Fibroblast of lung (primary cell): ENCODE results near the gene PEX11G. TPM values are rescaled to one million over a fixed set of nuclear protein-coding genes. Genes with fewer than 3 reads are reported as not detected.

ENCODE experiments used
- DNase-seq, 2 donors: peaks; one replicate each; pipeline versions ENCODE4 v3.0.0 to v3.0.0-alpha.2; 2010; ENCODE audit warnings: low read depth in 2 of 2
- H2AFZ ChIP-seq: 2 replicates; pipeline ENCODE4 v1.5.1; 2012; ENCODE audit warnings: low read length, control low read depth, inconsistent platforms
- H3K27ac ChIP-seq: 2 replicates; pipeline ENCODE4 v1.5.1; 2011; ENCODE audit warnings: low read length, control low read depth; ENCODE audit not compliant: insufficient read depth
- H3K27me3 ChIP-seq: 2 replicates; pipeline ENCODE4 v1.5.1; 2011; ENCODE audit warnings: mild to moderate bottlenecking, low read length; ENCODE audit not compliant: control insufficient read depth, insufficient read depth
- H3K36me3 ChIP-seq: 2 replicates; pipeline ENCODE4 v1.5.1; 2011; ENCODE audit warnings: low read length; ENCODE audit not compliant: control insufficient read depth, insufficient read depth
- H3K4me1 ChIP-seq: 2 replicates; pipeline ENCODE4 v1.5.1; 2011; ENCODE audit warnings: low read length; ENCODE audit not compliant: control insufficient read depth, insufficient read depth; ENCODE audit errors: extremely low read depth
- H3K4me2 ChIP-seq: 2 replicates; pipeline ENCODE4 v1.5.1; 2011; ENCODE audit warnings: low read length, control low read depth; ENCODE audit not compliant: insufficient read depth; ENCODE audit errors: extremely low read depth
- H3K4me3 ChIP-seq, 4 experiments: fragments of 200-600 bp in 1 of 4; sonication (generic) in 1 of 4; replicated peaks in 1 of 4; 2 replicates each; pipeline ENCODE4 v1.5.1; 2011 to 2016; ENCODE audit warnings: low read length in 4 of 4, low read depth in 3 of 4, mild to moderate bottlenecking in 3 of 4, control low read depth in 2 of 4, inconsistent platforms in 1 of 4, mixed read lengths in 1 of 4; ENCODE audit not compliant: insufficient read depth in 1 of 4; ENCODE audit errors: control extremely low read depth in 1 of 4
- H3K79me2 ChIP-seq: 2 replicates; pipeline ENCODE4 v1.5.1; 2012; ENCODE audit warnings: mild to moderate bottlenecking, low read length, inconsistent platforms; ENCODE audit not compliant: control insufficient read depth, insufficient read depth
- H3K9ac ChIP-seq: 2 replicates; pipeline ENCODE4 v1.5.1; 2011; ENCODE audit warnings: mild to moderate bottlenecking, low read length, control low read depth; ENCODE audit not compliant: insufficient read depth
- H3K9me3 ChIP-seq: 2 replicates; pipeline ENCODE4 v1.5.1; 2012; ENCODE audit warnings: low read depth, low read length; ENCODE audit not compliant: control insufficient read depth, insufficient read depth
- H4K20me1 ChIP-seq: 2 replicates; pipeline ENCODE4 v1.5.1; 2011; ENCODE audit warnings: low read length; ENCODE audit not compliant: control insufficient read depth, insufficient read depth; ENCODE audit errors: extremely low read depth
- CTCF ChIP-seq, 2 donors: IDR thresholded peaks in 1 of 2; conservative IDR thresholded peaks in 1 of 2; 1 replicate in 1 of 2; 2 replicates in 1 of 2; pipeline ENCODE4 v1.5.1; 2011 to 2012; ENCODE audit warnings: low read length in 2 of 2, control low read depth in 1 of 2, inconsistent platforms in 1 of 2, low read depth in 1 of 2, mild to moderate bottlenecking in 1 of 2
- EZH2 ChIP-seq: IDR thresholded peaks from 2 replicates; pipeline ENCODE4 v1.5.1; 2012; ENCODE audit warnings: low read length, control low read depth, mild to moderate bottlenecking; ENCODE audit errors: missing control alignments
- polyA plus RNA-seq, 2 donors: library from polyadenylated mRNA; depleted of rRNA in 1 of 2; stranded (reverse) in 1 of 2; unstranded in 1 of 2; fragments of >200 nt; gene quantifications; 2 replicates each; pipeline ENCODE4 v1.2.1, GENCODE V29; 2011 to 2012; ENCODE audit warnings: missing spikeins in 1 of 2
- total RNA-seq: library from RNA; depleted of rRNA; stranded (reverse); fragments of >200 nt; gene quantifications from 2 replicates; pipeline ENCODE4 v1.2.1, GENCODE V29; 2014

Gene PEX11G
- total and polyA plus RNA-seq, 2 donors (not counting 1 experiment from before 2014, with no cell fraction given): 1.2 to 3.8 TPM

- Histone ChIP-seq H3K36me3 (no peaks in the 10 kb centered on the region), H3K27ac (no peak overlapping the region), H3K9ac (no peak overlapping the region), H3K4me3 (peak overlapping the region in 1 of 4 experiments; percentile 45), H4K20me1 (no peaks in the 10 kb centered on the region), H3K9me3 (no peaks in the 10 kb centered on the region), H3K79me2 (no peaks in the 10 kb centered on the region), H3K27me3 (no peaks in the 10 kb centered on the region), H3K4me1 (no peaks in the 10 kb centered on the region), H3K4me2 (peak overlapping the region; percentile 27), H2AFZ (no peak overlapping the region)
- TF ChIP-seq EZH2: no peak
- no peak for TF ChIP-seq CTCF (conservative IDR thresholded peaks at IDR 0.05 in 1 of 2, IDR thresholded peaks at IDR 0.05 in 1 of 2; ENCODE audit: low read depth in 1 of 2, low read length in 2 of 2)
- peak in 1 of 2 donors; percentile 73 for DNase-seq
Measured at GRCh38 chr19:7500811-7501450, 12.1 kb upstream of the PEX11G start.

DNA sequence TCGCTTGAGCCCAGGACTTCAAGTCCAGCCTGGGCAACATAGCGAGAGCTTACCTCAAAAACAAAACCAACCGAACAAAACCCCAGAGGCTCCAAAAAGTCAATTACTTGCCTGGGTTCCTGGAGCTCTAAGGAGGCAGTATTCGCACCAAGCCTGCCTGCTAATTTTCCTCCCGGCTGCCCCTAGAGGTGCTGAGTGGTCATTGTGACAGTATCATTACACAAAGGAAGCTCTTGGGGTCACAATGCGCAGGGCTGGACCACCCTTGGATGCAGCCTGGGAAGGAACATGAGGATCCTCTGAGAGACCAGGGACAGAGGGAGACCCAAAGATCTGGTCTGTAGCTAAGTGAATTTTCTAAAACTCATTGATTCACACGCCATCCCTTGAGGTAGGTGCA, 8.5 kb upstream of the PEX11G start:
- no peak overlapping the region for H2AFZ ChIP-seq
- no peak overlapping the region for H3K27ac ChIP-seq
- H3K4me1 ChIP-seq: peaks cover 7% of the 10 kb centered on the region
- H3K36me3 ChIP-seq: no peaks in the 10 kb centered on the region
- no peaks in the 10 kb centered on the region for H3K9me3 ChIP-seq
- no peaks in the 10 kb centered on the region for H3K79me2 ChIP-seq
- H4K20me1 ChIP-seq: no peaks in the 10 kb centered on the region
- no peak overlapping the region for H3K9ac ChIP-seq
- H3K27me3 ChIP-seq: no peaks in the 10 kb centered on the region
- H3K4me2 ChIP-seq: no peak overlapping the region
- H3K4me3 ChIP-seq: no peak overlapping the region
- no peak for DNase-seq
- peak; percentile 38 to 47 for TF ChIP-seq CTCF (conservative IDR thresholded peaks at IDR 0.05 in 1 of 2, IDR thresholded peaks at IDR 0.05 in 1 of 2; ENCODE audit: low read depth in 1 of 2, low read length in 2 of 2)
- no peak for TF ChIP-seq EZH2

DNA sequence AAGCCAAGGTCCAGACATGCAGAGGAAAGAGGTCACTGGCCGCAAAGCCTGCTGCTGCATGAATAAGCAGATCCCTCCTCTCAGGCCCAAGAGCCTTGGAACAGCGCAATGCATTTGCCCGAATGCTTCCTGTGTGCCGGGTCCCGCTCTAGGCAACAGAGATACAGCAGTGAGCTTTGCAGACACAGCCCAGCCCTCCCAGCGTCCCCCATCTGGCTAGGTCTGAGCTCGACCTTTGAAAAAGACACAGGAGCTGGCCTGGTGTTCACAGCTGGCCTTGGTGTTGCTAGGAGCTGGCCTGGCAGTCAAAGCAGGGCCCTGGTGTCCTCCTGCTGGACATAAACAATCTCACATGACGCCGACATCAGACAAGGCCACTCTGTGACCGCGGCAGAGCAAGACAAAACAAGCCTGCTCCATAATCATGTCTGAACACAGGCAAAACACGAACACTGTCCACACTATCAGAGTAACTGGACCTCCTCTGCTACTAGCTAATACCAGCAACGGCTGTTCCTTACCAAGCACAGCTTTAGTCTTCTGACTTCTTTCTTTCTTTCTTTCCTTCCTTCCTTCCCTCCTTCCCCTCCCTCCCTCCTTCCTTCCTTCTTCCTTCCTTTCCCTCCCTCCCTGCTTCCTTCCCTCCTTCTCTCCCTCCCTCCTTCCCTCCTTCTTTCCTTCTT, 5.7 kb upstream of the PEX11G start:
- Histone ChIP-seq H3K4me3 (no peak overlapping the region), H4K20me1 (no peaks in the 10 kb centered on the region), H3K36me3 (no peaks in the 10 kb centered on the region), H3K9me3 (no peaks in the 10 kb centered on the region), H3K4me2 (peak overlapping the region; percentile 44), H2AFZ (peak overlapping the region; percentile 96), H3K9ac (peak overlapping the region; percentile 42), H3K27me3 (no peaks in the 10 kb centered on the region), H3K4me1 (peaks cover 7% of the 10 kb centered on the region), H3K79me2 (no peaks in the 10 kb centered on the region), H3K27ac (peak overlapping the region; percentile 61)
- TF ChIP-seq CTCF (conservative IDR thresholded peaks at IDR 0.05 in 1 of 2, IDR thresholded peaks at IDR 0.05 in 1 of 2; ENCODE audit: low read depth in 1 of 2, low read length in 2 of 2): peak in 1 of 2 donors; percentile 18
- no peak for TF ChIP-seq EZH2
- DNase-seq: peak; percentile 31 to 42
